Fibroblast of villous mesenchyme (primary cell): ENCODE results near the gene TERT. TPM values are rescaled to one million over a fixed set of nuclear protein-coding genes. Genes with fewer than 3 reads are reported as not detected.

Source experiments
- DNase-seq: peaks from one replicate; pipeline ENCODE4 v3.0.0-alpha.2; 2010; ENCODE audit warnings: low read depth
- H3K4me3 ChIP-seq: 2 replicates; pipeline ENCODE4 v1.5.1; 2011; ENCODE audit warnings: low read depth, mild to moderate bottlenecking, low read length
- total RNA-seq: library from RNA; depleted of rRNA; stranded (reverse); fragments of >200 nt; gene quantifications from 2 replicates; pipeline ENCODE4 v1.2.3, GENCODE V29; 2012
- TF ChIP-seq, protein P1 (sequence below): IDR thresholded peaks from 2 replicates; pipeline ENCODE4 v1.5.1; 2012; ENCODE audit warnings: low read depth, mild to moderate bottlenecking, low read length; ENCODE audit not compliant: insufficient read depth

Gene TERT
- total RNA-seq, 1 donor: not detected

DNA sequence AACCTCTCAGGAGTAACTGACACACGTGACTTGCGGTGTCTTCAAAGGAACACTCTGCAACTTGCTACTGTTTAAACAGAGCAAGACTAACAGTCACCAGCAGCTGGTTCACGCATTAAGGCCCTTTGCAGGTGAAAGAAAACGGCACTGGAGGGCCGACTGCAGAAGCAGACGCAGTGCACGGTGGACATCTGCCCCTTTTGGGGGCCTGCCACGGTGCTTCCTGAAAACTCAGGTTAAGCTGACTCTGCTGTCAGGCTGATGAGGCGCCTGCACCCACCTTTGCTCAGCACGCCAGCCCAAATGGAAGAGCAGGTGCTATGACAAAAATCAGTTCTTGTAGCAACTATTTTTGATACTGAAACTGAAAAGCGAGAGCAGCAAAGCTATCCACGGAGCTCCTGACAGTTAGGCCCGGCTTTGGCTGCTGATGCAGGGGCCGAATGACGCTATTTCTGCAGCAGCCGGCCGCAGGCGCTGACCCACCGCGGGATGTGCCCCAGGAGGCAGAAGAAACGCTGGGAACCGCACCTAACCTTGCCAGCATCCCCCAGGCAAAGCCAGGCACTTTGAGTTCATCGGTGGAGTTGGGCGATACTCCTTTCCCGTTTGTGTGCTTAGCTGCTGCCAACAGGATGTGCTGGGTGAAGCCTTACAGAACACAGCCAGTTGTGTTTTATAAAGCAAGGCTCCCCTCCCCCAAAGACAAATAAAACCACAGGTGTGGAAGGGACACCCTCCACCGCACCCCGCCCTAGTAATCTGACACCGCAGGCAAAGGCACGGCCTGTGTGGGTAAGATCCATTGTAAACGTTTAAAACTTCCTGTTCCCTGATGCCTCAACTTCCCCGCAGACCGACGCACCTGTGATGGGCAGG, 21.1 kb upstream of the TERT start:
- H3K4me3 ChIP-seq: no peak overlapping the region
- DNase-seq: no peak
- TF ChIP-seq, protein P1, sequence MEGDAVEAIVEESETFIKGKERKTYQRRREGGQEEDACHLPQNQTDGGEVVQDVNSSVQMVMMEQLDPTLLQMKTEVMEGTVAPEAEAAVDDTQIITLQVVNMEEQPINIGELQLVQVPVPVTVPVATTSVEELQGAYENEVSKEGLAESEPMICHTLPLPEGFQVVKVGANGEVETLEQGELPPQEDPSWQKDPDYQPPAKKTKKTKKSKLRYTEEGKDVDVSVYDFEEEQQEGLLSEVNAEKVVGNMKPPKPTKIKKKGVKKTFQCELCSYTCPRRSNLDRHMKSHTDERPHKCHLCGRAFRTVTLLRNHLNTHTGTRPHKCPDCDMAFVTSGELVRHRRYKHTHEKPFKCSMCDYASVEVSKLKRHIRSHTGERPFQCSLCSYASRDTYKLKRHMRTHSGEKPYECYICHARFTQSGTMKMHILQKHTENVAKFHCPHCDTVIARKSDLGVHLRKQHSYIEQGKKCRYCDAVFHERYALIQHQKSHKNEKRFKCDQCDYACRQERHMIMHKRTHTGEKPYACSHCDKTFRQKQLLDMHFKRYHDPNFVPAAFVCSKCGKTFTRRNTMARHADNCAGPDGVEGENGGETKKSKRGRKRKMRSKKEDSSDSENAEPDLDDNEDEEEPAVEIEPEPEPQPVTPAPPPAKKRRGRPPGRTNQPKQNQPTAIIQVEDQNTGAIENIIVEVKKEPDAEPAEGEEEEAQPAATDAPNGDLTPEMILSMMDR: no peak

DNA sequence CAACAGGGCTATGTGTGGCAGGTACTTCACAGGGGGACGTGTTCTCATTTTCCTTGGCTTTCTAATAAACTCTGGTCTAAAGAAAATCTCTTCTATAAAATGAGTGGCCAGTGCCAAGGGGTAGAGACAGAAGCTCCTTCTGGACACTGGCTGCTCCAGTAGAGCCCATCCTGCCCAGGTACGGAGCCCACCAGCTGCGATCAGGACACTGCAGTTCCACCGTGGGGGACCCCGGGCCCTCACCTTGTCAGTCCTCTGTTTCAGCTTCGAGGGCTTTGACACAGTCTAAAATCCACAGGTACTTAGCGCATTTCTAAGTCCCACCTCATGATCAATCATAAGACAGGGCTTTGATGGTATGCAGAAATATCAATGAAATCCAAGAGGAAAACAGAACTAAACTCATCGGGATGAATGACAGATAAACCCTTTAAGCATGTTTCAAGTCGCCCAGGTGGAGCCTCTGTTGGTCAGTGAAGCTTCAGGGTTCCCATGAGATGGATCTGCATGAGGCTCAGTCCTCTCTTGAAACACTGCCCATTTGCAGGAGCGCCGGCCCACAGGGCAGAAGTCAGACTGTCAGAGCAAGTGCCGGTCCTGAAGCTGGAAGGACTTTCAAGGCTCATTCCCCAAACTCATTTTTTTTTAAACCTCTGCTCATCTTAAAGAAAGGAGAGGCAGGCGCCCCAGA, 20.3 kb upstream of the TERT start:
- no peak overlapping the region for H3K4me3 ChIP-seq
- no peak for DNase-seq
- TF ChIP-seq, protein P1: no peak

DNA sequence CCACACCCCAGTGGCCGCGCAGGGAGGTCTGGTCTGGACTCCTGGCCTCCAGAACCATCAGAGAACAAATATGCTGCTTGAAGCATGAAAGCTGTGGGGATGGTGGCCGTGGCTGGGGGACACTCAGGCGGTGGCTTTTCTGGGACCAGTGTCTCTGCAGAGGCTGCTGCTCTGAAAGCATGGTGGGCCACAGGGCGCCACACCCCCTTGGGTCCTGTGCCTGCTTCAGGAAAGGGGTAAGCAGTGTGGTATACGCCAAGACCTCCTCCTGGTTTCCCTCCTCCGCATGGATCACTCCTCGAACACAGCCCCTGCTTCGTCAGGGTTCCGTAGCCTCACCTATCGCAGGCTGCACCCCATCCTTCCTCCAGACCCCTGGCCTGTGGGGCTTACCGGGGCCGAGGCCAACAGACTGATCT, 19.7 kb upstream of the TERT start:
- TF ChIP-seq, protein P1: no peak
- DNase-seq: no peak
- no peak overlapping the region for H3K4me3 ChIP-seq

DNA sequence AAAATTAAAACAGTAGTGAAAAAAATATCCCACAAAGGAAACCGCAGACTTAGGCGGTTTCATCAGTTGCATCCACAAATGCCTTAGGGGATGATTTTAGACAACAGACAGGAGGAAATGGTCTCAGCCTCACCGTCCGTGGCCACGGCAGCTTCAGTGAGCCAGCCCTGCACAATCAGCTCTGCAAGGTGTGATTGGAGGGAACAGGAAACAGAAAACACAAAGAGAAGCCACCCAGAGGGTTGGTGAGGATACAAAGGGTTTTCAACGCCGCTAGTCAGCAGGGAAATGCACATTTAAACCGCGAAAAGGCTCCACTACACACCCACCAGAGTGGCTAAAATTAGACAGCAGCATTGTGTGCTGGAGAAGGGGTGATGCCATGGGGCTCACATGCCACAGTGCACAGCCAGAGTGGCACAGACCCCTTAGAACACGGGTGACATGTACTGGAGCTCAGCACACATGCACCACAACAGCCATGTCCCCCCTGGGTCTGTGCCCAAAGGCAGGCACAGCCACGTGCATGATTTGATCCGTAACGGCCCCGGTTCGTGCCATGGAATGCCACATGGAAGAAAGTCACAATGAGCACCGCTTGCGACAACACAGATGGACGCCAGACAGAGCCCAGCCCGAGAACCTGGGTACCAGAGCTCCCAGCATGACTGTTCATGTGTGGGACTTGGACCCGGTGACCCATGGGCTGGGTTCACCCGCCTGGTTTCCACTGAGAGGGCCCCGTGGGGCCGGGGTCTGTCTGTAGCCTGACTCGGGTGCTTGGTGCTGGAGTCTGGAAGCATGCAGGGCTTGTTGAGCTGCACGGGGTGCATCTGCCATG, 18.3 kb upstream of the TERT start:
- TF ChIP-seq, protein P1: no peak
- no peak for DNase-seq
- H3K4me3 ChIP-seq: no peak overlapping the region

DNA sequence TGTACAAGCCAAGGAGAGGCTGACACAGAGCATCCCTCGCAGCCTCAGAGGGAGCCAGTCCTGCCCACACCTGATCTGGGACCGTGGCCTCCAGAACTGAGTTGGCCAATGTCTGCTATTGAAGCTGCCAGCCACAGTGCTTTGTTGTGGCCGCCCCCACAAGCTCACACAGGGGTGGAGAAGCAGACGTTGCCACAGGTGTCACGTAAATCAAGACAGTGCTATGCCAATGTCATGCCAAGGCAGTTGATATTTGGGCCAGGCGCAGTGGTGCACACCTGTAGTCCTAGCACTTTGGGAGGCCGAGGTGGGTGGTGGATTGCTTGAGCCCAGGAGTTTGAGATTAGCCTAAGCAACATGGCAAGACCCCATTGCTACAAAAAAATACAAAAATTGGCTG, 17.3 kb upstream of the TERT start:
- TF ChIP-seq, protein P1: no peak
- H3K4me3 ChIP-seq: no peak overlapping the region
- no peak for DNase-seq

DNA sequence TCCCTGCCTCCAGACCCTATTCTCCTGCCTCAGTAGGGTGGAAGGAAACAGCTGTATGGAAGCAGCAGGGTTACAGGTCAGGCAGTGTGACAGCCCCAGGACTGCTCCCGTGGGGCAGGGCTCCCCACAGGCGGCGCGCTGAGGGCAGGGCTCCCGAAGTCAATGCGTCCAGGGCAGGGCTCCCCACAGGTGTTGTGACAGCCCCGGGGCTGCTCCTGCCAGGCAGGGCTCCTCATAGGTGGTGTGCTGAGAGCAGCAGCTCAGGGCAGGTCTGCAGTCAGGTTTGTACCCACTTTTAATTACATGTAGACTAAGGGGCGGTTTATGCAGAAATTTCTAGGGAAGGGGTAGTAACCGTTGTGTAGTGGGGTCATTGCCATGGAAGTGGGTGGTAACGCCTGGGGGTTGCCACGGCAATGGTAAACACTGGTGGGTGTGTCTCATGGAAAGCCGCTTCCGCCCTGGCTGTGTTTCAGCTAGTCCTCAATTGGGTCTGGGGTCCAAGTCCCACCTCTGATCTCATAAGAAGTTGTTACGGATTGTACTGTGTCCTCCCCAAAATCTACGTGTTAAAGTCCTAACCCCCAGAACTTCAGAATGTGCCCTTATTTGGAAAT, 16.7 kb upstream of the TERT start:
- no peak overlapping the region for H3K4me3 ChIP-seq
- TF ChIP-seq, protein P1: no peak
- no peak for DNase-seq
